ENCODE results near the gene IDI1. TPM values are rescaled to one million over a fixed set of nuclear protein-coding genes. Genes with fewer than 3 reads are reported as not detected.

IDI1 gene
- total RNA-seq, 2 experiments from 2014 or later = 96.0 to 96.5 TPM

- Mint-ChIP-seq H3K36me3 (ENCODE audit: low read depth) (peaks cover 77% of the 10 kb centered on the region), H3K4me1 (peaks cover 2% of the 10 kb centered on the region), H3K9me3 (peaks cover 6% of the 10 kb centered on the region), H3K4me3 (no peak overlapping the region), H3K27ac (no peak overlapping the region), H3K27me3 (no peaks in the 10 kb centered on the region)
- ChIA-PET POLR2A (interaction anchor here (1.4 kb wide), 1 partner anchor 14 kb away, joined by 5 read pairs; the partner anchor contains the start of gene GTPBP4), CTCF (no interaction called here)
- DNase-seq = no peak
Measured at GRCh38 chr10:1002425-1003006, 46.4 kb downstream of the IDI1 start.

GRCh38 chr10:997266-998022 is 51.5 kb downstream of the IDI1 start:
- Mint-ChIP-seq H3K4me3 (no peak overlapping the region), H3K9me3 (peaks cover 3% of the 10 kb centered on the region), H3K27me3 (no peaks in the 10 kb centered on the region), H3K36me3 (ENCODE audit: low read depth) (peaks cover 82% of the 10 kb centered on the region), H3K27ac (no peak overlapping the region), H3K4me1 (peaks cover 2% of the 10 kb centered on the region)
- POLR2A ChIA-PET = interaction anchor here (0.5 to 2.0 kb wide), 2 partner anchors 9 to 35 kb away, joined by 3 to 6 read pairs; partner anchors contain the start of gene GTPBP4
- DNase-seq = no peak
- CTCF ChIA-PET = no interaction called here

- H3K36me3 Mint-ChIP-seq (ENCODE audit: low read depth) = peaks cover 71% of the 10 kb centered on the region
- POLR2A ChIA-PET = no interaction called here
- no peaks in the 10 kb centered on the region for H3K9me3 Mint-ChIP-seq
Measured at GRCh38 chr10:996031-996430, 52.9 kb downstream of the IDI1 start.

GRCh38 chr10:995559-995926 is 53.4 kb downstream of the IDI1 start:
- CTCF ChIA-PET = no interaction called here
- POLR2A ChIA-PET = no interaction called here
- no peak overlapping the region for H3K27ac Mint-ChIP-seq
- no peaks in the 10 kb centered on the region for H3K9me3 Mint-ChIP-seq
- no peak for DNase-seq
- H3K27me3 Mint-ChIP-seq = no peaks in the 10 kb centered on the region
- peaks cover 10% of the 10 kb centered on the region for H3K4me1 Mint-ChIP-seq
- no peak overlapping the region for H3K4me3 Mint-ChIP-seq
- peaks cover 69% of the 10 kb centered on the region for H3K36me3 Mint-ChIP-seq (ENCODE audit: low read depth)

More at GRCh38 chr10:996031-996430, 52.9 kb downstream of the IDI1 start:
- Mint-ChIP-seq H3K27me3 (no peaks in the 10 kb centered on the region), H3K27ac (no peak overlapping the region), H3K4me3 (no peak overlapping the region), H3K4me1 (peaks cover 5% of the 10 kb centered on the region)
- CTCF ChIA-PET = no interaction called here
- no peak for DNase-seq

GRCh38 chr10:994836-995558 is 53.9 kb downstream of the IDI1 start:
- ChIA-PET POLR2A (no interaction called here), CTCF (no interaction called here)
- Mint-ChIP-seq H3K4me3 (no peak overlapping the region), H3K9me3 (no peaks in the 10 kb centered on the region), H3K4me1 (peaks cover 14% of the 10 kb centered on the region), H3K27ac (no peak overlapping the region), H3K36me3 (ENCODE audit: low read depth) (peaks cover 69% of the 10 kb centered on the region), H3K27me3 (no peaks in the 10 kb centered on the region)
- no peak for DNase-seq

- Mint-ChIP-seq H3K27me3 (no peaks in the 10 kb centered on the region), H3K9me3 (no peaks in the 10 kb centered on the region), H3K36me3 (ENCODE audit: low read depth) (peaks cover 62% of the 10 kb centered on the region), H3K4me1 (peaks cover 28% of the 10 kb centered on the region), H3K4me3 (no peak overlapping the region), H3K27ac (no peak overlapping the region)
- DNase-seq = no peak
- POLR2A ChIA-PET = interaction anchor here (2.0 kb wide), 1 partner anchor 56 kb away, joined by 6 read pairs; the partner anchor contains the start of gene IDI1
- CTCF ChIA-PET = no interaction called here
Measured at GRCh38 chr10:992871-993270, 56.0 kb downstream of the IDI1 start.

GRCh38 chr10:992467-992866 is 56.5 kb downstream of the IDI1 start:
- Mint-ChIP-seq H3K4me3 (no peak overlapping the region), H3K9me3 (no peaks in the 10 kb centered on the region), H3K36me3 (ENCODE audit: low read depth) (peaks cover 58% of the 10 kb centered on the region), H3K27me3 (no peaks in the 10 kb centered on the region), H3K27ac (no peak overlapping the region), H3K4me1 (peaks cover 30% of the 10 kb centered on the region)
- CTCF ChIA-PET = no interaction called here
- DNase-seq = no peak
- POLR2A ChIA-PET = interaction anchor here (2.0 kb wide), 1 partner anchor 56 kb away, joined by 6 read pairs; the partner anchor contains the start of gene IDI1

- Mint-ChIP-seq H3K4me1 (peaks cover 39% of the 10 kb centered on the region), H3K27ac (no peak overlapping the region), H3K9me3 (no peaks in the 10 kb centered on the region), H3K27me3 (no peaks in the 10 kb centered on the region), H3K4me3 (peak overlapping the region; percentile 29), H3K36me3 (ENCODE audit: low read depth) (peaks cover 44% of the 10 kb centered on the region)
- ChIA-PET POLR2A (no interaction called here), CTCF (no interaction called here)
- DNase-seq = no peak
Measured at GRCh38 chr10:990808-991207, 58.1 kb downstream of the IDI1 start.

Other genes with a start within 250 kb of the IDI1 start
- 100 to 1,000 TPM in 1 of 2 experiments, 10 to 100 TPM in 1; 99.0 to 103 TPM for gene LARP4B, start 117.4 kb downstream of the IDI1 start, total RNA-seq
- gene GTPBP4, start 60.7 kb downstream of the IDI1 start, total RNA-seq = 10 to 100 TPM; 50.9 to 59.6 TPM
- not detected for gene IDI2, start 23.3 kb downstream of the IDI1 start, total RNA-seq
- gene WDR37, start 7.3 kb upstream of the IDI1 start, total RNA-seq = 10 to 100 TPM; 31.4 to 31.6 TPM

Data from activated CD4-positive, alpha-beta memory T cell treated with anti-CD3 and anti-CD28 coated beads, Interleukin-2, amount 10 ng/mL, durations not matched to agents 7 days and 5 days (primary cell).